Astrocyte of the cerebellum (primary cell): Measurements from ENCODE around the gene CMTM7.
A peak's percentile ranks its signal among the peaks of the same experiment; 100 is the strongest.

Source experiments
- DNase-seq: peaks from one replicate; pipeline ENCODE4 v3.0.0-alpha.2; 2011; ENCODE audit warnings: low read depth
- H3K4me3 ChIP-seq: 2 replicates; pipeline ENCODE4 v1.5.1; 2011; ENCODE audit warnings: mild to moderate bottlenecking, low read depth, low read length, moderate library complexity
- CTCF ChIP-seq: IDR thresholded peaks from 2 replicates; pipeline ENCODE4 v1.5.1; 2012; ENCODE audit warnings: low read length, low read depth, moderate library complexity, mild to moderate bottlenecking; ENCODE audit errors: missing control alignments
- in situ Hi-C: cut with HindIII; loops from 2 replicates; pipeline ENCODE4 v1.10.0; 2017; ENCODE audit warnings: low sequenced_read_pairs

The CMTM7 gene

GRCh38 chr3:32403663-32404062 is 12.0 kb downstream of the CMTM7 start:
- TF ChIP-seq CTCF, result no peak
- in situ Hi-C loops, result no loop called here
- DNase-seq, result no peak
- H3K4me3 ChIP-seq, result no peak overlapping the region

GRCh38 chr3:32404714-32405113 is 13.1 kb downstream of the CMTM7 start:
- H3K4me3 ChIP-seq, result no peak overlapping the region
- in situ Hi-C loops, result no loop called here
- no peak for DNase-seq
- TF ChIP-seq CTCF, result no peak

GRCh38 chr3:32405155-32405554 is 13.5 kb downstream of the CMTM7 start:
- TF ChIP-seq CTCF, result peak; percentile 8
- no peak overlapping the region for H3K4me3 ChIP-seq
- in situ Hi-C loops, result no loop called here
- peak; percentile 88 for DNase-seq

GRCh38 chr3:32405711-32406323 is 14.2 kb downstream of the CMTM7 start:
- no peak overlapping the region for H3K4me3 ChIP-seq
- DNase-seq, result no peak
- TF ChIP-seq CTCF, result no peak
- in situ Hi-C loops, result no loop called here

GRCh38 chr3:32406486-32407408 is 15.1 kb downstream of the CMTM7 start:
- no peak overlapping the region for H3K4me3 ChIP-seq
- no peak for DNase-seq
- TF ChIP-seq CTCF, result no peak
- in situ Hi-C loops, result no loop called here

- no peak for DNase-seq
- H3K4me3 ChIP-seq, result no peak overlapping the region
- TF ChIP-seq CTCF, result no peak
- in situ Hi-C loops, result no loop called here
Measured at GRCh38 chr3:32410367-32411246, 19.0 kb downstream of the CMTM7 start.
